ENCODE results near the gene GPI. TPM values are rescaled to one million over a fixed set of nuclear protein-coding genes. Genes with fewer than 3 reads are reported as not detected.

GPI gene
- total RNA-seq, 1 donor from 2014 or later, result 453 TPM

- TF ChIP-seq CTCF (conservative IDR thresholded peaks at IDR 0.05; ENCODE audit: low read depth, low read length), result peak; percentile 75
- H3K4me3 ChIP-seq (ENCODE audit: low read depth, low read length), result no peak overlapping the region
- DNase-seq (ENCODE audit: low read depth), result no peak
These were observed 66.0 kb downstream of the GPI start for GRCh38 chr19:34430738-34431625.

DNA sequence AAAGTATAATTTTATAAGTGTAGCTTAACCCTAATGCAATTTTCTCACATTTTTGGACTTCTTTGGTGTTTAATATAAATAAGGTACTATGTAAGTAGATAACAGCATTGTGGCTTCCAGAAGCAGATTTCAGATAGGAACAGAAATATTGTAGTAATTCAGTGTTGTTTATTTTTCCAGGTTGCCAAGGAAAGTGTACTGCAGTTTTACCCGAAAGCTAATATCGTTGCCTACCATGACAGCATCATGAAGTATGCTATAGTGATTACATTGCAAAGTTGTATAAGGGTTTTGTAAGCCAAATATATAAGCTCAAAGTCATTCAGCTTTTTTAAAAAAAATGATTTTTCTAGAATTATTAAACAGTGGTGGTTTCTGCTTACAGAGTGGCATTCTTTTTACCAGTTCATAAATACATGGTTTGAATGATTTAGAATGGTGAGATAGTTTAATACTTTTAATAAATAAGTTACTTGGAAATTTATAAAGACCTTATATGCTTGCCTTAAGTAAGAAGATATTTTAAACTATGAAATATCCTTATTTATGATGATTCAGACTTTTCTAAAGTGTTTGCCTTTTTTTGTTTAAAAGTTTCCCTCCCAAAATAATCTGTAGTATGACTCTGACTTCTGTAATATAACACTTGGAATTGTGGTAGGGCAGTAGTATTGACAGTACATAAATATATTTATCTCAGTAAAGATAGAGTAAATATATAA is 66.8 kb downstream of the GPI start:
- H3K4me3 ChIP-seq (ENCODE audit: low read depth, low read length), result no peak overlapping the region
- TF ChIP-seq CTCF (conservative IDR thresholded peaks at IDR 0.05; ENCODE audit: low read depth, low read length), result no peak
- DNase-seq (ENCODE audit: low read depth), result no peak

- DNase-seq (ENCODE audit: low read depth), result no peak
- no peak overlapping the region for H3K4me3 ChIP-seq (ENCODE audit: low read depth, low read length)
- no peak for TF ChIP-seq CTCF (conservative IDR thresholded peaks at IDR 0.05; ENCODE audit: low read depth, low read length)
These were observed 67.8 kb downstream of the GPI start for GRCh38 chr19:34432797-34433196.

GRCh38 chr19:34436716-34437115 is 71.7 kb downstream of the GPI start:
- no peak for DNase-seq (ENCODE audit: low read depth)
- no peak overlapping the region for H3K4me3 ChIP-seq (ENCODE audit: low read depth, low read length)
- no peak for TF ChIP-seq CTCF (conservative IDR thresholded peaks at IDR 0.05; ENCODE audit: low read depth, low read length)

DNA sequence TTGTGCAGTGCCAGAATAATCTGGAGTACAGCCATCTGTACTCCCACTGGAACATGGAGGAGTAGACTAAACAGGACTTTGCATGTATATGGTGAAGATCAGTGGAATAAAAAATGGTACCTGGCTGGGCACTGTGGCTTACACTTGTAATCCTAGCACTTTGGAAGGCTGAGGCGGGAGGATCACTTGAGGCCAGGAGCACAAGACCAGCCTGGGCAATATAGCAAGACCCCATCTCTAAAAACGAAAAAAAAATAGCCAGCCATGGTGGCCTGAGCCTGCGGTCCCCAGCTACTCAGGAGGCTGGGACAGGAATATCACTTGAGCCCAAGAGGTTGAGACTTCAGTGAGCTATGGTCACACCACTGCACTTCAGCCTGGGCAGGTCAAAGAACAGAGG is 83.2 kb downstream of the GPI start:
- H3K4me3 ChIP-seq (ENCODE audit: low read depth, low read length), result no peak overlapping the region
- TF ChIP-seq CTCF (conservative IDR thresholded peaks at IDR 0.05; ENCODE audit: low read depth, low read length), result no peak
- no peak for DNase-seq (ENCODE audit: low read depth)

Other genes starting within 250 kb of the GPI start
- 67.9 and 76.9 TPM in 2 replicates for gene LSM14A, start 192.7 kb upstream of the GPI start, total RNA-seq
- 9.5 and 10.1 TPM in 2 replicates for gene GARRE1, start 110.6 kb upstream of the GPI start, total RNA-seq
- gene PDCD2L, start 39.2 kb downstream of the GPI start, total RNA-seq, result 16.4 and 38.5 TPM in 2 replicates
- gene UBA2, start 63.2 kb downstream of the GPI start, total RNA-seq, result 98.9 and 140 TPM in 2 replicates
- gene WTIP, start 116.6 kb downstream of the GPI start, total RNA-seq, result 4.5 and 27.9 TPM in 2 replicates